WI38 (cell line): ENCODE results near the gene KRTAP10-10.
"Not testable (repeated sequence)": the region's sequence is repeated elsewhere in the genome, so short reads cannot be mapped to it uniquely, and the experiment has no call there.

Experiments used
- H3K4me3 ChIP-seq: 2 replicates; pipeline ENCODE4 v1.5.1; 2011; ENCODE audit warnings: low read depth, mild to moderate bottlenecking, control low read depth, low read length
- TF ChIP-seq, protein P1 (sequence below): IDR thresholded peaks from 2 replicates; pipeline ENCODE4 v1.5.1; 2012; ENCODE audit warnings: low read depth, mild to moderate bottlenecking, control low read depth, low read length

The KRTAP10-10 gene

DNA sequence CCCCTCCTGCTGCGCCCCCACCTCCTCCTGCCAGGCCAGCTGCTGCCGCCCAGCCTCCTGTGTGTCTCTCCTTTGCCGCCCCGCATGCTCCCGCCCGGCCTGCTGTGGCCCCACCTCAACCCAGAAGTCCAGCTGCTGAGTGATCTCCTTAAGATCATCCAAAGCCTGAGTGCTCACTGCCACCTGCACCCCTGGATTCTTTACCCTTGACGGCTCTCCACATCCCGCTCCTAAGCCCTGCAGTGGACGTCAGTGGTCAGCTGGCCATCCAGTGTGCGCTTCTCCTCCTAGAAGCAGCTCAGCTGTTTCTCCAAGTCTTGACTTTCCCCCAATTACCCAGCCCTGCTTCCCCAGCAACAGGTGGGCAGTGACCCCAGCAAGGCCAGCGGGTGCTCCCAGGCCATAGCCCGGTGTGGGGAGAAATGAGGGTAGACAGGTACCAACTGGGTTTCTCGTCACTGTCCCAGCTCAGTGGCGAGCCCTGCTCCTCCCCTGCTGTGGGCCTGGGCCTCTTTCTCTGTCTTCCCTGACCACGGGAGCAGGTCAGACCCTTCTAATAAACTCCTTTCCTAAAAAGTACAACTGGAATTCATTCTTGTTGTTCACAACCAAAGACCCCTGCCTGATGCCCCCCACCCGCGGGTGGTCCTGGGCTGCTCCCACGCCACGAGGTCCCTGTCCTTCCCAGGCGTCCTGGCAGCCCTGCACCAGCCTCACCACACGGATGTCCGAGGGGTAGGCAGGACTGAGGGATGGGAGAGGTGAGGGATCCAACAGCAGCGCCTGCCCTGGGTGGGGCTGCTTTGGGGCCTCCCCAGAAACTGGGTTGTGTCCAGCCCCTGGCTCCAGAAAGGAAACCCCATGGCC, 35.3 kb upstream of the KRTAP10-10 start:
- H3K4me3 ChIP-seq = no peak overlapping the region
- TF ChIP-seq, protein P1, sequence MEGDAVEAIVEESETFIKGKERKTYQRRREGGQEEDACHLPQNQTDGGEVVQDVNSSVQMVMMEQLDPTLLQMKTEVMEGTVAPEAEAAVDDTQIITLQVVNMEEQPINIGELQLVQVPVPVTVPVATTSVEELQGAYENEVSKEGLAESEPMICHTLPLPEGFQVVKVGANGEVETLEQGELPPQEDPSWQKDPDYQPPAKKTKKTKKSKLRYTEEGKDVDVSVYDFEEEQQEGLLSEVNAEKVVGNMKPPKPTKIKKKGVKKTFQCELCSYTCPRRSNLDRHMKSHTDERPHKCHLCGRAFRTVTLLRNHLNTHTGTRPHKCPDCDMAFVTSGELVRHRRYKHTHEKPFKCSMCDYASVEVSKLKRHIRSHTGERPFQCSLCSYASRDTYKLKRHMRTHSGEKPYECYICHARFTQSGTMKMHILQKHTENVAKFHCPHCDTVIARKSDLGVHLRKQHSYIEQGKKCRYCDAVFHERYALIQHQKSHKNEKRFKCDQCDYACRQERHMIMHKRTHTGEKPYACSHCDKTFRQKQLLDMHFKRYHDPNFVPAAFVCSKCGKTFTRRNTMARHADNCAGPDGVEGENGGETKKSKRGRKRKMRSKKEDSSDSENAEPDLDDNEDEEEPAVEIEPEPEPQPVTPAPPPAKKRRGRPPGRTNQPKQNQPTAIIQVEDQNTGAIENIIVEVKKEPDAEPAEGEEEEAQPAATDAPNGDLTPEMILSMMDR = no peak

DNA sequence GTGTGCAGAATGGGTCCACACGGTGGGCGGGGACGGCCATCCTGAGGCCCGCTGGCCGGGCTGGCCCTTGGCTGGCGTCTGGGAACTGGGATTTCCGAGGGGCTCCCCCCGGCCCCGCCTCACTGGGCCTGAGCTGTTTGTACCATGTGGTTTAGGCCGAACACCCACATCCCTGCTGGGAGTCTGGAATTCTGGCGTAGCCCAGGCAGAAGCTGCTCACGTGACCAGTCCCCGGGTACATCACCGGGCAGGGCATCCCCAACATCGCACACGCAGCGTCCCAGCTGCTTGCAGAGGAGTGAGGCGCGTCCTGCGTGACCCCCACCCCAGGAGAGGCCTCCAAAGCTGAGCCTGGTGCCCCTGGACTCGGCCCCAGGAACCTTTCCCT, 34.7 kb upstream of the KRTAP10-10 start:
- TF ChIP-seq, protein P1 = no peak
- no peak overlapping the region for H3K4me3 ChIP-seq

DNA sequence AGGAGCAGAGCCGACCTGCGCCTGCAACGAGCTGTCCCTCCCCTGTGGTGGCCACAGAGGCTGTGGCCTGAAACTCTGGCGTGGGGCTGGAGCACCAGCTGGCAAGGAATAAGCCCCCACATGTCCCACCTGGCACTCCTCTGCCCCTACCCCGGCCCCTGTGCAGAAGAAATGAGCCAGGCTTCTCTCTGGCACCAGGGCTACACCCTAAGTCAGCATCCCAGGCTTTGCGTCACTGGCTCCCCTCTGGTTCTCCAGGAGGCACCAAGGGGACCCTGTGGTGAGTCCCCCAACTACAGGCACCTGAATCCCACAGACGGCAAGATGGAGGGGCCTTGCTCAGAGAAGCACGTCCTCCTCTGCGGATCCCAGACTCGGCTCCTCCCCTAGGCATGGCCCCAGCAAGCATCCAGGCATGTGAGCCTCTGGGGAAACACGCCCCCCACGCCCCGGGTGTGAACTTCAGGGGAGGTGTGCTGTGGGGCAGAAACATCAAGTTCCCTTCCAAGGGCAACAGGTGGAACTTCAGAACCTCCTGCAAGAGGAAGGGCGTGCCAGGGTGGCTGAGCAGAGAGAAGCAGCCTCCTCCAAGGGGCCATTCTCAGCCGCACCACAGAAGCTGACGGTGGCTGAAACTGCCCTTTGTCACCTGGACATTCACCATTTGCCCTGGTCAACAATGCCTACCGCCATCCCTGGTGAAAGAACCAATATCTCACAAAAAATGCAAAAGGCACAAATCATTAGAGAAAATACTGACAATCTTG, 33.9 kb upstream of the KRTAP10-10 start:
- H3K4me3 ChIP-seq = no peak overlapping the region
- TF ChIP-seq, protein P1 = no peak

DNA sequence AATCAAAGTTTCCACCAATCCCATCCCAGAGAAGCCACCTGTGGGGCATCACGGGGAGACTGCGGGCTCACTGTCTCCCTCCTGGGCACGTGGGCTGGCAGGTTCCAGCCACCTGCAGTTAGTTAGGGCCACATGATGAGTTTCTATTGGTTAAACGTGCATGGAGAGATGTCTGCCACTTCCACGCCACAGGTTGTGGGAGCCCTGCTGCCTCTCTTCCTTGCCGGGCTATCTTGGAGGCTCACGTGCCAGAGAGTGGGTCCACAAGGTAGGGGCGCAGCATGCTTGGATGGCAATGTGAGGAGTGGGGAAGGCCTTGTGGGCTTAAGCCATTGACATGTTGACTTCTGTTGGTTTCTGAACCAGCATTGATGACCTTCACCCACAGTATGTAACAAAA, 33.2 kb upstream of the KRTAP10-10 start:
- H3K4me3 ChIP-seq = no peak overlapping the region
- TF ChIP-seq, protein P1 = no peak

DNA sequence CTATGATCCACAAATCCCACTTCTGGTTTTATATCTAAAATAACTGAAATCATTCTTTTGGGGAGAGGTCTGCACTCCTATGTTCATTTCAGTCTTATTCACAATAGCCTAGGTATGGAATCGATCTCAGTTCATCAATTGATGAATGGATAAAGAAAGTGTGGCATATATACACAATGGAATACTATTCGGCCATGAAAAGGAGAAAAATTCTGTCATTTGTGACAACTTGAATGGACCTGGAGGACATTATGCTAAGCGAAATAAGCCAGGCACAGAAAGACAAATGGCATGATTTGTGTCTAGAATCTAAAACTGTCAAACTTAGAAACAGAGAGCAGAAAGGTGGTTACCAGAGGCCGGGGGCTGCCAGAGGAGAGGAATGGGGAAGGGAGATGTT, 30.7 kb upstream of the KRTAP10-10 start:
- TF ChIP-seq, protein P1 = no peak

DNA sequence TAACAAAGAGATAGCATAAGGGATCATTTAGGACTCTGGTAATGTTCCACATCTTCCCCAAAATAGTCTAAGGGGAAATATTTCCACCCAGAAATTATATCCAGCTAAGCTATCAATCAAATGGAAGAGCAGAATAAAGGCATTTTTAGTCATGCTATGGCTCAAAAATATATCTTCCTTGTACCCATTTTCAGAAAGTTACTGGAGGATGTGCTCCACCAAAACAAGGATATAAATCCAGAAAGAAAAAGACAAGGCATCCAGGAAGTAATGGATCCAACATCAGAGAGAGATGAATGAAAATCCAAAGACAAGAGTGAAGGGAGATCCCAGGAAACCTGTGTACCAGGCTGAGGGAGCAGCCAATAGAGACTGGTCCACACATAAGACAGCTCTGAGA, 28.0 kb upstream of the KRTAP10-10 start:
- no peak overlapping the region for H3K4me3 ChIP-seq
- TF ChIP-seq, protein P1 = no peak

More for the DNA sequence above, 30.7 kb upstream of the KRTAP10-10 start:
- no peak overlapping the region for H3K4me3 ChIP-seq

DNA sequence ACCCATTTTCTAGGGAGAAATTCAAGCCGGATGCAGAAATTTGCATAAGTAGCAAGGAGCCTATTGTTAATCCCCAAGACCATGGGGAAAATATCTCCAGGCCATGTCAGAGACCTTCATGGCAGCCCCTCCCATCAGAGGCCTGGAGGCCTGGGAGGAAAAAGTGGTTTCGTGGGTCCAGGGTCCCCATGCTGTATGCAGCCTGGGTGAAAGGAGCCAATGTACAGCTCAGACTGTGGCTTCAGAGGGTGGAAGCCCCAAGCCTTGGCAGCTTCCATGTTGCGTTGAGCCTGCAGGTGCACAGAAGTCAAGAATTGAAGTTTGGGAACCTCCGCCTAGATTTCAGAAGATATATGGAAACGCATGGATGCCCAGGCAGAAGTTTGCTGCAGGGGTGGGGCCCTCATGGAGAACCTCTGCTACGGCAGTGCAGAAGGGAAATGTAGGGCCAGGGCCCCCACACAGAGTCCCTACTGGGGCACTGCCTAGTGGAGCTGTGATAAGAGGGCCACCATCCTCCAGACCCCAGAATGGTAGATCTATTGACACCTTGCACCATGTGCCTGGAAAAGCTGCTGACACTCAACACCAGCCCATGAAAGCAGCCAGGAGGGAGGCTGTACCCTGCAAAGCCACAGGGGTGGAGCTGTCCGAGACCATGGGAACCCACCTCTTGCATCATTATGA, 26.9 kb upstream of the KRTAP10-10 start:
- not testable (repeated sequence) for H3K4me3 ChIP-seq
